Progenitor cell of endocrine pancreas (in vitro differentiated cells): Measurements from ENCODE around the gene CDH18. TPM values are rescaled to one million over a fixed set of nuclear protein-coding genes. Genes with fewer than 3 reads are reported as not detected.

Experiments
- DNase-seq: peaks from one replicate; pipeline ENCODE4 v3.0.0; 2021; ENCODE audit warnings: low spot score; ENCODE audit not compliant: unreplicated experiment
- H3K27ac Mint-ChIP-seq: 2 replicates; pipeline ENCODE4 v1.8.0; 2021; ENCODE audit warnings: mild to moderate bottlenecking, moderate library complexity, mixed read lengths
- H3K27me3 Mint-ChIP-seq: 2 replicates; pipeline ENCODE4 v1.8.0; 2021; ENCODE audit warnings: mixed read lengths
- H3K36me3 Mint-ChIP-seq: 2 replicates; pipeline ENCODE4 v1.8.0; 2022; ENCODE audit warnings: mixed read lengths; ENCODE audit not compliant: insufficient read depth
- H3K4me1 Mint-ChIP-seq: 2 replicates; pipeline ENCODE4 v1.8.0; 2021; ENCODE audit warnings: low read depth, mixed read lengths
- H3K4me3 Mint-ChIP-seq: 2 replicates; pipeline ENCODE4 v1.8.0; 2021; ENCODE audit warnings: low read depth, mild to moderate bottlenecking, moderate library complexity, mixed read lengths
- H3K9me3 Mint-ChIP-seq: 2 replicates; pipeline ENCODE4 v1.8.0; 2021; ENCODE audit warnings: low read depth, mixed read lengths
- CTCF ChIP-seq: fragments of 200-600 bp; sonication (generic); IDR thresholded peaks from one replicate; pipeline ENCODE4 v1.5.0; 2021; ENCODE audit warnings: antibody characterized with exemption, mild to moderate bottlenecking; ENCODE audit not compliant: unreplicated experiment
- total RNA-seq: library from RNA; stranded (reverse); gene quantifications from 2 replicates; pipeline ENCODE4 v1.2.1, GENCODE V29; 2021

The CDH18 gene
- total RNA-seq, 1 donor from 2014 or later: 1.9 TPM

DNA sequence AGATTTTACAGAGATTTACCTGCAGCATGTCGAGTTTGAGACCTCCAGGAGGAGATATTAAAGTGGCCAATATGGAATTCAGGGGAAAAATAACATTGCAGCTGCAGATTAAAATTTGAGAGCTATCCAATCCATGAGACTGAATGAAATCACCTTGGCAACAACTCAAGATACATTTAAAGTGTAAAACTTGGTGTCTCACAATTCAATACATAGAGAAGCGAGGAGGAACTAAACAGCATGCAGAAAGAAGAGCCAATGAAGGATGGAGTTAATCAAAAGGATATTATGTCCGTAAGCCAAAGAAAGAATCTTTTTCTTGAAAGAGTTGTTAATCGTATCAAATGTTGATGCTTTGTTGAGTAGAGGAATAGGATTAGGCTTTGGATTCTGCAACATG lies 455.1 kb downstream of the CDH18 start:
- no peaks in the 10 kb centered on the region for H3K4me1 Mint-ChIP-seq
- no peaks in the 10 kb centered on the region for H3K27me3 Mint-ChIP-seq
- no peak overlapping the region for H3K4me3 Mint-ChIP-seq
- no peaks in the 10 kb centered on the region for H3K9me3 Mint-ChIP-seq
- no peak overlapping the region for H3K27ac Mint-ChIP-seq
- no peak for TF ChIP-seq CTCF
- no peak for DNase-seq
- no peaks in the 10 kb centered on the region for H3K36me3 Mint-ChIP-seq

DNA sequence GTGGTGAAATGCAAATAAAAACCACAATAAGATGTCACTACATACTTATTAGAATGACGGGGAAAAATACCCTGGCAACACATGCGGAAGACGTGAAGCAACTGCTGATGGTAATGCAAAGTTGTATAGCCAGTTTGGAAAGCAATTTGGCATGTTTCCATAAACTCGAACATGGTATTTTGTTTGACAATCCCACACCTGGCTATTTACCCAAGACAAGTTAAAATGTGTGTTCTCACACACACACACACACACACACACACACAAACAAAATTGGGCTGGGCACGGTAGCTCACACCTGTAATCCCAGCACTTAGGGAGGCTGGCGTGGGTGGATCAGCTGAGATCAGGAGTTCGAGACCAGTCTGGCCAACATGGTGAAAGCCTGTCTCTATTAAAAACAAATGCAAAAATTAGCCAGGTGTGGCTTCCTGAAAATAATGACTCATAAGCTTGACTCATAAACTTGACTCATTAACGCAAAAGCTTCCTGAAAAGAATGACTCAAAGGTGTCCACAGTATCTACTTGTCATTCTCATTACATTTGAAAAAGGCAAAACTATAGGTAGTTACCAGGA lies 456.5 kb downstream of the CDH18 start:
- Mint-ChIP-seq H3K4me3 (no peak overlapping the region), H3K27me3 (no peaks in the 10 kb centered on the region), H3K36me3 (no peaks in the 10 kb centered on the region), H3K4me1 (no peaks in the 10 kb centered on the region), H3K27ac (no peak overlapping the region), H3K9me3 (no peaks in the 10 kb centered on the region)
- no peak for TF ChIP-seq CTCF
- no peak for DNase-seq

GRCh38 chr5:19519448-19519847 lies 468.6 kb downstream of the CDH18 start:
- Mint-ChIP-seq H3K36me3 (peaks cover 3% of the 10 kb centered on the region), H3K27me3 (no peaks in the 10 kb centered on the region), H3K4me1 (peaks cover 6% of the 10 kb centered on the region), H3K27ac (no peak overlapping the region), H3K9me3 (peaks cover 4% of the 10 kb centered on the region), H3K4me3 (no peak overlapping the region)
- no peak for DNase-seq
- TF ChIP-seq CTCF: no peak

DNA sequence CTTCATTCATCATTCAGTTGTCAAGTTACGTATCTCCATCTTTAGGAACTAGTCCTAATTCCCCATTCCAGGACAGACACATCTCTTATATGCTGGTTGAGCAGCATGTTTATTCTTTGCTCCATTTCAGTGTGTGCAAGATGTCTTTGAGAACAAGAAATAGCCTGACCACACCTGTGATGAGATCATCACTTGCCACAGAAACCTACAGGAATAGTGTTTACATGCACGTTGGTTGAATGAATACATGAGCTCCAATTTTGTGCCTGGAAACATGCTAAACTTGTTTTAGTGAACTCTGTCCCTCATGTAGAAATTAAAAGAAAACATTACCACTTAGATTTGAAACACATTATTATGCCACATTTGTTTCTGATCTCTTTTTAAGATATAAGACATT lies 489.1 kb downstream of the CDH18 start:
- H3K9me3 Mint-ChIP-seq: no peaks in the 10 kb centered on the region
- H3K27me3 Mint-ChIP-seq: peaks cover 3% of the 10 kb centered on the region
- TF ChIP-seq CTCF: no peak
- no peak for DNase-seq
- no peak overlapping the region for H3K4me3 Mint-ChIP-seq
- H3K27ac Mint-ChIP-seq: no peak overlapping the region
- no peaks in the 10 kb centered on the region for H3K36me3 Mint-ChIP-seq
- no peaks in the 10 kb centered on the region for H3K4me1 Mint-ChIP-seq

GRCh38 chr5:19497229-19497815 lies 490.7 kb downstream of the CDH18 start:
- no peak for DNase-seq
- H3K36me3 Mint-ChIP-seq: no peaks in the 10 kb centered on the region
- H3K4me3 Mint-ChIP-seq: no peak overlapping the region
- H3K9me3 Mint-ChIP-seq: no peaks in the 10 kb centered on the region
- H3K4me1 Mint-ChIP-seq: no peaks in the 10 kb centered on the region
- no peak overlapping the region for H3K27ac Mint-ChIP-seq
- no peak for TF ChIP-seq CTCF
- H3K27me3 Mint-ChIP-seq: peaks cover 3% of the 10 kb centered on the region
